ENCODE results near the gene TNFRSF13B.

DNA sequence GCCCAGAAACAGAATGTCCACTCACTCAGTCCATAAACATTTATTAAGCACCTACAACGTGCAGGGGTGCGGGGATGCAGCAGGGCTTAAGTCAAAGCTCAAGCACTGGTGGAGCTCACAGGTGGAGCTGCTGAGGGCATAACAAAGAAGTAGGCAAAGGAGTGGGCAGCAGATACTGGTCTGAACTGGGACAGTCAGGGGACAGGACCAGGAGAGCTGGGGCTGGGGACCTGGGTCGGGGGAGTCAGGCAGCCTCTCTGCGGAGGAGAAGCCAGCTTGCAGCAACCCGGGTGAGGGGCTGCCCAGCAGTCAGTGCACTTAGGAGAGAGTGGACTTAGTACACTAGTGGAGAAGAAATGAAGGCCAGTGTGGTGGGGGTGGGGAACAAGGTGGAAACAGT lies 10.0 kb upstream of the TNFRSF13B start:
- TF ChIP-seq, protein P1, sequence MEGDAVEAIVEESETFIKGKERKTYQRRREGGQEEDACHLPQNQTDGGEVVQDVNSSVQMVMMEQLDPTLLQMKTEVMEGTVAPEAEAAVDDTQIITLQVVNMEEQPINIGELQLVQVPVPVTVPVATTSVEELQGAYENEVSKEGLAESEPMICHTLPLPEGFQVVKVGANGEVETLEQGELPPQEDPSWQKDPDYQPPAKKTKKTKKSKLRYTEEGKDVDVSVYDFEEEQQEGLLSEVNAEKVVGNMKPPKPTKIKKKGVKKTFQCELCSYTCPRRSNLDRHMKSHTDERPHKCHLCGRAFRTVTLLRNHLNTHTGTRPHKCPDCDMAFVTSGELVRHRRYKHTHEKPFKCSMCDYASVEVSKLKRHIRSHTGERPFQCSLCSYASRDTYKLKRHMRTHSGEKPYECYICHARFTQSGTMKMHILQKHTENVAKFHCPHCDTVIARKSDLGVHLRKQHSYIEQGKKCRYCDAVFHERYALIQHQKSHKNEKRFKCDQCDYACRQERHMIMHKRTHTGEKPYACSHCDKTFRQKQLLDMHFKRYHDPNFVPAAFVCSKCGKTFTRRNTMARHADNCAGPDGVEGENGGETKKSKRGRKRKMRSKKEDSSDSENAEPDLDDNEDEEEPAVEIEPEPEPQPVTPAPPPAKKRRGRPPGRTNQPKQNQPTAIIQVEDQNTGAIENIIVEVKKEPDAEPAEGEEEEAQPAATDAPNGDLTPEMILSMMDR (IDR thresholded peaks at IDR 0.05), result no peak
- no peak for TF ChIP-seq ZFX (IDR thresholded peaks at IDR 0.05; ENCODE audit: borderline replicate concordance)

All from 22Rv1 (cell line).